HepG2 (cell line): ENCODE data around the gene FIZ1. TPM values are rescaled to one million over a fixed set of nuclear protein-coding genes. Genes with fewer than 3 reads are reported as not detected.

Experiments used
- ATAC-seq: fragments of 200-7000 bp; cut with Tn5 transposase; 3 replicates; pipeline ENCODE4 v1.9.1; 2020; ENCODE audit warnings: mild to moderate bottlenecking, moderate library complexity
- BruUV-seq: library from RNA; stranded (reverse); fragments of 400-500 nt; replicated peaks from 2 replicates; lab custom pipeline; 2021; lab: Mats Ljungman, UMichigan
- CTCF ChIA-PET: fragments of 300-600 bp; formaldehyde crosslinking; extraction: SDS; loops from one replicate; lab custom pipeline; 2021; ENCODE audit warnings: low total read pairs, inconsistent platforms, low intra/inter-chr PET ratio; lab: Yijun Ruan, JAX
- POLR2A ChIA-PET: fragments of 350-600 bp; sonication (Branson Sonifier 250); formaldehyde crosslinking; loops from one replicate; lab custom pipeline; 2020; ENCODE audit warnings: antibody characterized with exemption, inconsistent platforms; lab: Yijun Ruan, JAX
- DNase-seq: peaks from one replicate; pipeline ENCODE4 v3.0.0-alpha.2; 2015; ENCODE audit warnings: low spot score
- FAIRE-seq: peaks from 3 replicates; lab custom pipeline; 2011; peaks lifted over from hg19 to GRCh38; lab: Jason Lieb, UNC
- H2AFZ ChIP-seq: one replicate; pipeline ENCODE4 v1.6.1; 2011; ENCODE audit warnings: low read length, inconsistent platforms
- H3K27ac ChIP-seq: fragments of 300-600 bp; 3 replicates; pipeline ENCODE4 v1.8.0; 2011; ENCODE audit warnings: mixed run types, mild to moderate bottlenecking, mixed read lengths, low read length, inconsistent platforms; ENCODE audit not compliant: insufficient read depth; ENCODE audit errors: extremely low read length
- H3K27me3 ChIP-seq, 2 experiments: fragments of 200-600 bp in 1 of 2; 2 replicates in 1 of 2; 3 replicates in 1 of 2; pipeline versions ENCODE4 v1.6.0 to v1.8.0; 2011; ENCODE audit warnings: low read length in 2 of 2, mild to moderate bottlenecking in 2 of 2, moderate library complexity in 2 of 2, inconsistent platforms in 1 of 2; ENCODE audit not compliant: insufficient read depth in 2 of 2, control insufficient read depth in 1 of 2
- H3K36me3 ChIP-seq, 2 experiments: fragments of 200-600 bp in 1 of 2; replicated peaks in 1 of 2; 2 replicates in 1 of 2; 3 replicates in 1 of 2; pipeline versions ENCODE4 v1.5.1 to v1.8.0; 2011; ENCODE audit warnings: low read length in 2 of 2, inconsistent platforms in 1 of 2; ENCODE audit not compliant: insufficient read depth in 2 of 2, control insufficient read depth in 1 of 2
- H3K4me1 ChIP-seq: 2 replicates; pipeline ENCODE4 v1.5.1; 2012; ENCODE audit warnings: low read length, inconsistent platforms; ENCODE audit not compliant: insufficient read depth
- H3K4me2 ChIP-seq: 2 replicates; pipeline ENCODE4 v1.6.0; 2011; ENCODE audit warnings: low read depth, low read length, inconsistent platforms
- H3K4me3 ChIP-seq, 3 experiments: fragments of 200-600 bp in 1 of 3; sonication (generic), shearing (Covaris generic) in 1 of 3; replicated peaks in 1 of 3; 2 replicates each; pipeline ENCODE4 v1.5.1; 2011 to 2016; ENCODE audit warnings: low read length in 3 of 3, inconsistent platforms in 2 of 3, low read depth in 2 of 3, mild to moderate bottlenecking in 2 of 3, control low read depth in 1 of 3, mixed read lengths in 1 of 3; ENCODE audit not compliant: insufficient read depth in 1 of 3
- H3K79me2 ChIP-seq: one replicate; pipeline ENCODE4 v1.6.1; 2011; ENCODE audit warnings: low read length, inconsistent platforms; ENCODE audit not compliant: insufficient read depth
- H3K9ac ChIP-seq: 2 replicates; pipeline ENCODE4 v1.6.0; 2011; ENCODE audit warnings: mild to moderate bottlenecking, low read depth, low read length, inconsistent platforms; ENCODE audit not compliant: insufficient read depth
- H3K9me3 ChIP-seq: 2 replicates; pipeline ENCODE4 v1.5.1; 2012; ENCODE audit warnings: mild to moderate bottlenecking, low read length
- H4K20me1 ChIP-seq: 2 replicates; pipeline ENCODE4 v1.6.0; 2011; ENCODE audit warnings: inconsistent platforms, mild to moderate bottlenecking, low read length, moderate library complexity; ENCODE audit not compliant: insufficient read depth
- KAT2B ChIP-seq: fragments of 150-350 bp; IDR thresholded peaks from 2 replicates; pipeline ENCODE4 v1.6.1; 2014; ENCODE audit warnings: low read depth, low read length, borderline replicate concordance
- MAF1 ChIP-seq: sonication (generic); formaldehyde crosslinking; IDR thresholded peaks from 2 replicates; pipeline ENCODE4 v1.5.0; 2020; ENCODE audit warnings: missing genetic modification reagents, borderline replicate concordance
- NFKB2 ChIP-seq: sonication (generic); formaldehyde crosslinking; IDR thresholded peaks from 2 replicates; pipeline ENCODE4 v1.4.0; 2020; ENCODE audit warnings: missing genetic modification reagents, borderline replicate concordance
- PTBP1 ChIP-seq: fragments of 200-400 bp; formaldehyde crosslinking; IDR thresholded peaks from 2 replicates; pipeline ENCODE4 v1.6.1; 2018; ENCODE audit warnings: low read length, low read depth; ENCODE audit not compliant: poor library complexity, severe bottlenecking
- ZBTB20 ChIP-seq: sonication (generic); formaldehyde crosslinking; IDR thresholded peaks from 2 replicates; pipeline ENCODE4 v1.8.1; 2023; ENCODE audit warnings: missing genetic modification reagents, low read depth, mild to moderate bottlenecking, borderline replicate concordance
- ZFP90 ChIP-seq: sonication (generic); formaldehyde crosslinking; IDR thresholded peaks from 2 replicates; pipeline ENCODE4 v1.8.0; 2022; ENCODE audit warnings: missing genetic modification reagents, mild to moderate bottlenecking, inconsistent platforms, borderline replicate concordance
- ZNF7 ChIP-seq: IDR thresholded peaks from 2 replicates; pipeline ENCODE4 v1.6.1; 2016; ENCODE audit warnings: missing biosample characterization, missing genetic modification reagents
- ZNF737 ChIP-seq: sonication (generic); formaldehyde crosslinking; IDR thresholded peaks from 2 replicates; pipeline ENCODE4 v1.5.0; 2020; ENCODE audit warnings: missing genetic modification reagents, mild to moderate bottlenecking, borderline replicate concordance
- ZNF773 ChIP-seq: sonication (generic); formaldehyde crosslinking; IDR thresholded peaks from 2 replicates; pipeline ENCODE4 v1.4.0; 2020; ENCODE audit warnings: missing genetic modification reagents, borderline replicate concordance
- ZNF850 ChIP-seq: sonication (generic); formaldehyde crosslinking; conservative IDR thresholded peaks from 2 replicates; pipeline ENCODE4 v1.9.0; 2021; ENCODE audit warnings: mild to moderate bottlenecking, missing genetic modification reagents
- WGBS: methylation state at CpG from one replicate; pipeline ENCODE4 v1.1.6; 2017; ENCODE audit warnings: low lambda C conversion rate; 5-methylcytosine and 5-hydroxymethylcytosine counted together
- in situ Hi-C: cut with HindIII; loops from 2 replicates; pipeline ENCODE4 v1.10.0; 2017; ENCODE audit warnings: low pct_unique_long_range_greater_than_20kb; ENCODE audit not compliant: extremely low pct_ligation_motif_present
- intact Hi-C: fragments of 100-400 bp; cut with micrococcal nuclease; formaldehyde crosslinking; loops from one replicate; pipeline ENCODE4 v1.10.0; 2022; ENCODE audit not compliant: unreplicated experiment
- polyA plus RNA-seq, 8 experiments: library from polyadenylated mRNA; depleted of rRNA in 3 of 8; stranded (reverse) in 7 of 8; unstranded in 1 of 8; fragments of >200 nt; fragmentation: Illumina TruSeq in 4 of 8; extraction: Trizol in 4 of 8; gene quantifications; 2 replicates each; pipeline versions ENCODE4 v1.2.1 to v1.2.3, GENCODE V29; 2011 to 2016; ENCODE audit warnings: low read depth in 4 of 8, missing spikeins in 1 of 8, mixed read lengths in 1 of 8; ENCODE audit not compliant: insufficient read depth in 1 of 8
- total RNA-seq, 5 experiments: library from RNA; depleted of rRNA; stranded (reverse); fragments of >200 nt; fragmentation: Illumina TruSeq; extraction: Trizol; gene quantifications; 2 replicates each; pipeline ENCODE4 v1.2.3, GENCODE V29; 2016; ENCODE audit warnings: low read depth in 1 of 5
- TF ChIP-seq, protein P1 (sequence below): sonication (generic); formaldehyde crosslinking; IDR thresholded peaks from 2 replicates; pipeline ENCODE4 v1.4.0; 2020; ENCODE audit warnings: missing genetic modification reagents
- TF ChIP-seq, protein P2 (sequence below): sonication (generic); formaldehyde crosslinking; conservative IDR thresholded peaks from 2 replicates; pipeline ENCODE4 v1.4.0; 2020; ENCODE audit warnings: missing genetic modification reagents
- TF ChIP-seq, protein P3 (sequence below): IDR thresholded peaks from 2 replicates; pipeline ENCODE4 v1.6.1; 2016; ENCODE audit warnings: low read depth, borderline replicate concordance
- TF ChIP-seq, protein P4 (sequence below): sonication (generic); formaldehyde crosslinking; conservative IDR thresholded peaks from 2 replicates; pipeline ENCODE4 v1.8.1; 2023; ENCODE audit warnings: missing genetic modification reagents
- TF ChIP-seq, protein P5 (sequence below): sonication (generic); formaldehyde crosslinking; IDR thresholded peaks from 2 replicates; pipeline ENCODE4 v1.5.0; 2020; ENCODE audit warnings: missing genetic modification reagents

FIZ1 gene
- total and polyA plus RNA-seq, 2 of the 13 experiments (the other 11 are each of a cell fraction or from before 2014, with no cell fraction given) = 3.6 to 5.9 TPM

DNA sequence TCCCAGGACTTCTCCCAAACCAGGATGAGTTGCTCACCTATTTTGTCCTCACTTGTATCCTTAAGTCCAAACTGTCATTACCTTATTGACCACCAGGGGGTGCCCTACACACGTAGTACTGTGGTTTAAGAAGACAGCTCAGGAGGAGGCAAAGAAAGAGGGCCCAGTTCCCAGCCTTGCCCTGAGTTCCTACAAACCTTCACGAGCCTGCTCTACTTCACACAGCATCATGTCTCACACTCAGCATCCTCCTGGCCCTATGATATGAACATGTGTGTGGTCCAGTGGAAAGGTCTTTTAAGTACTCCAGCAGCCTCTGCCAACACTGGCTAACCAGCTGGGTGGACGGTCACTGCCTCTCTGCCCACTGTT, 33.1 kb upstream of the FIZ1 start (continued):
- TF ChIP-seq, protein P1, sequence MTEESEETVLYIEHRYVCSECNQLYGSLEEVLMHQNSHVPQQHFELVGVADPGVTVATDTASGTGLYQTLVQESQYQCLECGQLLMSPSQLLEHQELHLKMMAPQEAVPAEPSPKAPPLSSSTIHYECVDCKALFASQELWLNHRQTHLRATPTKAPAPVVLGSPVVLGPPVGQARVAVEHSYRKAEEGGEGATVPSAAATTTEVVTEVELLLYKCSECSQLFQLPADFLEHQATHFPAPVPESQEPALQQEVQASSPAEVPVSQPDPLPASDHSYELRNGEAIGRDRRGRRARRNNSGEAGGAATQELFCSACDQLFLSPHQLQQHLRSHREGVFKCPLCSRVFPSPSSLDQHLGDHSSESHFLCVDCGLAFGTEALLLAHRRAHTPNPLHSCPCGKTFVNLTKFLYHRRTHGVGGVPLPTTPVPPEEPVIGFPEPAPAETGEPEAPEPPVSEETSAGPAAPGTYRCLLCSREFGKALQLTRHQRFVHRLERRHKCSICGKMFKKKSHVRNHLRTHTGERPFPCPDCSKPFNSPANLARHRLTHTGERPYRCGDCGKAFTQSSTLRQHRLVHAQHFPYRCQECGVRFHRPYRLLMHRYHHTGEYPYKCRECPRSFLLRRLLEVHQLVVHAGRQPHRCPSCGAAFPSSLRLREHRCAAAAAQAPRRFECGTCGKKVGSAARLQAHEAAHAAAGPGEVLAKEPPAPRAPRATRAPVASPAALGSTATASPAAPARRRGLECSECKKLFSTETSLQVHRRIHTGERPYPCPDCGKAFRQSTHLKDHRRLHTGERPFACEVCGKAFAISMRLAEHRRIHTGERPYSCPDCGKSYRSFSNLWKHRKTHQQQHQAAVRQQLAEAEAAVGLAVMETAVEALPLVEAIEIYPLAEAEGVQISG (CRISPR knock-in tag) = no peak
- TF ChIP-seq MAF1 (no peak), ZNF773 (no peak), ZNF850 (CRISPR knock-in tag) (no peak)

DNA sequence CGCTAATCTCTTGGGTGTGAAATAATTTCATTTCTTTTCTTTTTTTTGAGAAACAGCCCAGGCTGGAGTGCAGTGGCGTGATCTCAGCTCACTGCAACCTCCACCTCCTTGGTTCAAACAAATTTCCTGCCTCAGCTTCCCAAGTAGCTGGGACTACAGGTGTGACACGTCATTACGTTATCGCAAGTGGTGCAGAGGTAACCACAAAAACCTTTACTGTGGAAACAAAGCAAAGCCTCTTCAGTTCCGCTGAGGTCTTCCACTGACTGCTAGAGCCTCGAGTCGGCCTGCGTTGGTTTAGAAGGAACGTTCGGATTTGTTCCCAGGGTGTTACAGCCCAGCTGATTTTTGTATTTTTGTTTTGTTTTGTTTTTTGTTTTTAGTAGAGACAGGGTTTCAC, 27.0 kb upstream of the FIZ1 start:
- Histone ChIP-seq H3K9me3 (no peaks in the 10 kb centered on the region), H3K27me3 (no peaks in the 10 kb centered on the region), H3K4me2 (no peak overlapping the region), H3K79me2 (peaks cover 4% of the 10 kb centered on the region), H3K4me1 (peaks cover 27% of the 10 kb centered on the region), H3K36me3 (0 out of 5 replicates have a peak, but pooled peaks cover 0 to under 1% of the 10 kb centered on the region in 2 experiments), H3K9ac (no peak overlapping the region), H2AFZ (no peak overlapping the region), H3K27ac (no peak overlapping the region), H4K20me1 (peaks cover 14% of the 10 kb centered on the region; the same call in 1 of the 2 replicates), H3K4me3 (no peak overlapping the region)
- WGBS = 74% methylated on average over 11 of the region's 11 CpGs
- DNase-seq = no peak
- POLR2A ChIA-PET = interaction anchor here (1.3 to 1.4 kb wide), 2 partner anchors 12 to 28 kb away, joined by 4 to 6 read pairs; partner anchors contain the start of gene U2AF2
- in situ Hi-C loops (no loop called here), intact Hi-C loops (no loop called here)
- FAIRE-seq = no peak
- no TSS peak for BruUV-seq
- CTCF ChIA-PET = no interaction called here
- ATAC-seq = no peak
- TF ChIP-seq ZFP90 (CRISPR knock-in tag) (no peak), ZNF737 (CRISPR knock-in tag) (no peak), ZNF7 (CRISPR knock-in tag) (no peak), PTBP1 (no peak), NFKB2 (CRISPR knock-in tag) (no peak), KAT2B (no peak), ZBTB20 (CRISPR knock-in tag) (no peak)
- TF ChIP-seq, protein P2, sequence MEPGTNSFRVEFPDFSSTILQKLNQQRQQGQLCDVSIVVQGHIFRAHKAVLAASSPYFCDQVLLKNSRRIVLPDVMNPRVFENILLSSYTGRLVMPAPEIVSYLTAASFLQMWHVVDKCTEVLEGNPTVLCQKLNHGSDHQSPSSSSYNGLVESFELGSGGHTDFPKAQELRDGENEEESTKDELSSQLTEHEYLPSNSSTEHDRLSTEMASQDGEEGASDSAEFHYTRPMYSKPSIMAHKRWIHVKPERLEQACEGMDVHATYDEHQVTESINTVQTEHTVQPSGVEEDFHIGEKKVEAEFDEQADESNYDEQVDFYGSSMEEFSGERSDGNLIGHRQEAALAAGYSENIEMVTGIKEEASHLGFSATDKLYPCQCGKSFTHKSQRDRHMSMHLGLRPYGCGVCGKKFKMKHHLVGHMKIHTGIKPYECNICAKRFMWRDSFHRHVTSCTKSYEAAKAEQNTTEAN (CRISPR knock-in tag) = no peak
- TF ChIP-seq, protein P3, sequence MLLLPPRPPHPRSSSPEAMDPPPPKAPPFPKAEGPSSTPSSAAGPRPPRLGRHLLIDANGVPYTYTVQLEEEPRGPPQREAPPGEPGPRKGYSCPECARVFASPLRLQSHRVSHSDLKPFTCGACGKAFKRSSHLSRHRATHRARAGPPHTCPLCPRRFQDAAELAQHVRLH (CRISPR knock-in tag) = no peak
- TF ChIP-seq, protein P4, sequence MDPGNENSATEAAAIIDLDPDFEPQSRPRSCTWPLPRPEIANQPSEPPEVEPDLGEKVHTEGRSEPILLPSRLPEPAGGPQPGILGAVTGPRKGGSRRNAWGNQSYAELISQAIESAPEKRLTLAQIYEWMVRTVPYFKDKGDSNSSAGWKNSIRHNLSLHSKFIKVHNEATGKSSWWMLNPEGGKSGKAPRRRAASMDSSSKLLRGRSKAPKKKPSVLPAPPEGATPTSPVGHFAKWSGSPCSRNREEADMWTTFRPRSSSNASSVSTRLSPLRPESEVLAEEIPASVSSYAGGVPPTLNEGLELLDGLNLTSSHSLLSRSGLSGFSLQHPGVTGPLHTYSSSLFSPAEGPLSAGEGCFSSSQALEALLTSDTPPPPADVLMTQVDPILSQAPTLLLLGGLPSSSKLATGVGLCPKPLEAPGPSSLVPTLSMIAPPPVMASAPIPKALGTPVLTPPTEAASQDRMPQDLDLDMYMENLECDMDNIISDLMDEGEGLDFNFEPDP (CRISPR knock-in tag) = no peak
- TF ChIP-seq, protein P5, sequence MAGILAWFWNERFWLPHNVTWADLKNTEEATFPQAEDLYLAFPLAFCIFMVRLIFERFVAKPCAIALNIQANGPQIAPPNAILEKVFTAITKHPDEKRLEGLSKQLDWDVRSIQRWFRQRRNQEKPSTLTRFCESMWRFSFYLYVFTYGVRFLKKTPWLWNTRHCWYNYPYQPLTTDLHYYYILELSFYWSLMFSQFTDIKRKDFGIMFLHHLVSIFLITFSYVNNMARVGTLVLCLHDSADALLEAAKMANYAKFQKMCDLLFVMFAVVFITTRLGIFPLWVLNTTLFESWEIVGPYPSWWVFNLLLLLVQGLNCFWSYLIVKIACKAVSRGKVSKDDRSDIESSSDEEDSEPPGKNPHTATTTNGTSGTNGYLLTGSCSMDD (CRISPR knock-in tag) = no peak
